HG03175 (cell line): ENCODE results near the gene C1orf52.
A peak's percentile ranks its signal among the peaks of the same experiment; 100 is the strongest.

Source experiments
- ATAC-seq: cut with Tn5 transposase; IDR thresholded peaks from one replicate; pipeline ENCODE4 v1.9.1; 2021; ENCODE audit warnings: mild to moderate bottlenecking, moderate library complexity; ENCODE audit not compliant: unreplicated experiment

Gene C1orf52

DNA sequence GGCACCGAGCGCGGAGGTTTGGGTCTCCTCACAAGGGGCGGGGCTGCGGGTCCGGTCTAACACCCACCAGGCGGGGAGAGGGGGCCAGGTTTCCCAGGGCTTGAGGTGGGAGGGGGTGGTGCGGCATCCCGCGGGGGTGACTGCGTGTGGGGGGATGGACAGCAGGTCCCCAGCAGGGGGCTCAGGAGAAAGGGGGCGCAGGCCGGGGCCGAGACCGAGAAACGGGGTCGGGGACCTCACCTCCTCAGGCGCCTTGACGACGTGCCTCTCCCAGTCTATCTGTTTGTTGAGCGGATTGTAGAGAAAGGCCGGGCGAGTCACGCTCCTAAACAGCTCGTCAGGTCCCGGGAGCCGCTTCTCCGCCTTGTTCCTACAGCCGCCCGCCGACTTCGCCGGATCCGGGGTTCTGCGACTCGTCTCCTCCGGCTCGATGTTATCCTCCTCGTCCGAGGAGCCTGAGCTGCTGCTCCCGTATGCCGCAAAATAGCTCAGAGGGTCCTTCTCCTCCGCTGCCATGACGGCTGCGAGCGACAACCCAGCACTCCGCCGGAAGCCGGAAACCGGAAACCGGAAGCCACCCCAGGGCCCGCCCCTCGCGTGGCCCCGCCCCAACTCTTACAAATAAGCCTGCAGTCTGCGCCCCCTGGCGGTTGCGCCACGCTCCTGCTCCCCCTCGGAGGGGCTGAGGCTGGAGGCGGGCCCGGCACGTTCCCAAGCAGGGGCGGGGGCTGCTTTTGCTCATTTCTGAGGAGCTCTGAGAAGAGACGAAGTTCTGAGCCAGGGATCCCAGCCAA lies at the start of gene C1orf52:
Gene C1orf52 (minus strand): TSS at position 545 of the 794 bp plus-strand sequence. CDS start 29 bp downstream, at position 516.
- peak; percentile 96 for ATAC-seq

DNA sequence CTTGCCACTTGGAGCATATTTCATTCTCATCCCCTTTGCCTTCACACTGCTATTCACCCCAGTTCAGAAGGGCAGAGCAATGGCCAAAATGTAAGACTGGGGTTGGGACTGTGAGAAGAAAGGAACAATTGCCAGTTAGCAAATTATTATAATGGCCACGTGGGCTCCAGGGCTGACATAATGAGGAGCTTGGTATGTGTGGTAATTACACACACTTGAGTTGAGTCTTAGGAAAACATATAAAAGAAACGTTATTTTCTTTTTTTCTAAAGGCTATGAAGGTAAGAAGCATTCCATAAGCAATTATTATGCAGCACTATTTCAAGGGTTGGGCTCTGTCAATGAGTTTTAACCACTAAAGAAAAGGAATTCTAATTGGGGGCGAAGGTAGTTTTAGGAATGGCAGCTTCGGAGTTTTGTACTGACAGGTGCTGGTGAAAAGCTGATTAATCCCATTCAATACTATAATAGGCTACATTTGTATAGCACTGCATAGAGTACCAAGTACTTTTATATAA lies 49.4 kb upstream of the C1orf52 start:
- no peak for ATAC-seq

DNA sequence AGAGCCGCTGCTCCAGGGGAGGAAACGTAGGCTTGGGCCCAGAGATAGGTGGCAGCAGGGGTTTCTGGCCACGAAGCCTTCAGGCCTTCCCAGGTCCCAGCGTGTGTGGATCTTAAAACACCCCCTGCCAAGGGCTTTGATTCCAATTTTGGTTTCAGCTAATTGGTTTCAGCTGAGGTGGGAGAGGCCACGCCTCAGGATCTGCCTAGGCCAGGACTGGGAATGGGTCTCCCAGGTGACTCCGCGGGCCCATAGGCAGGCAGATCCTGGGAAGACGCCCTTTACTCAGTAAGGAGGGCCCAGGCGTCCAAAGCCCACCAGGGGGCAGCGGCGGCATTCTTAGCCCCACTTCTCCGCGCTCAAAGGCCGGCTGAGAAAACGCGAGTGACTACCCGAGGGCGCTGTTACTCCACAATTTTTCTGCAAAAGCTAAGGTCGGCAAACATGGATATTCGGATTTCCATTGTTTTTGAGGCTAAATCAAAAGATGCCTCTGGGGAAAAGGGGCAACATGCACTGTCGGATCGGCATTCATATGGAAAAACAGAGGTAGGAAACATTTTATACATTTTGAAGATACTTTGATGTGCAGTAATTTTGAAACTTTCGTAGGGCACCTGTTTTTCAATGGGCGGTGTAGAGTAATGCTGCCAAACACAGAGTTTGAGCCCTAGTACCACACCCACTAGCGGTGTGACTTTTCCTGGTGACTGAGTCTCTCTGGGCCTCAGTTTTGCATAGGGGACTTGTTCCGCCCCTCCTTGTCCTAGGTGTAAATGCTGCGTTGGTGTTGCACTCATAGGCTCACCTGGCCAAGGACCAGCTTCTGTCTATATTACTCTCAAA lies 48.7 kb upstream of the C1orf52 start:
- peak; percentile 86 for ATAC-seq

DNA sequence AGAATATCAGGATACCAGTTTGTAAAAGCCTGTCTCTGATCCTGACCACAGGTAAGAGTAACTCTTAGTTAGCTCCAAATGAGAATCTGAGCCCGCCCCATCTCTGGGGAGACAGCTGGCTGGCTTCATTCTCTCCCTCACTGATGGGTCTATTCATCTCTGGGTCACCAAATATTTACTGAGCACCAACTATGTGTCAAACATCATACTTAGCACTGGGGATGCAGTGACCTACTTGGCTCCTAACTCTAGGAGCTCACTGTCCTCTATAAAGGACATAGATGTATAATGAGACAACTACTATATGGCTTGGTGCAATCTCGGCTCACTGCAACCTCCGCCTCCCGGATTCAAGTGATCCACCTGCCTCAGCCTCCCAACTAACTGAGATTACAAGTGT lies 46.8 kb upstream of the C1orf52 start:
- no peak for ATAC-seq

DNA sequence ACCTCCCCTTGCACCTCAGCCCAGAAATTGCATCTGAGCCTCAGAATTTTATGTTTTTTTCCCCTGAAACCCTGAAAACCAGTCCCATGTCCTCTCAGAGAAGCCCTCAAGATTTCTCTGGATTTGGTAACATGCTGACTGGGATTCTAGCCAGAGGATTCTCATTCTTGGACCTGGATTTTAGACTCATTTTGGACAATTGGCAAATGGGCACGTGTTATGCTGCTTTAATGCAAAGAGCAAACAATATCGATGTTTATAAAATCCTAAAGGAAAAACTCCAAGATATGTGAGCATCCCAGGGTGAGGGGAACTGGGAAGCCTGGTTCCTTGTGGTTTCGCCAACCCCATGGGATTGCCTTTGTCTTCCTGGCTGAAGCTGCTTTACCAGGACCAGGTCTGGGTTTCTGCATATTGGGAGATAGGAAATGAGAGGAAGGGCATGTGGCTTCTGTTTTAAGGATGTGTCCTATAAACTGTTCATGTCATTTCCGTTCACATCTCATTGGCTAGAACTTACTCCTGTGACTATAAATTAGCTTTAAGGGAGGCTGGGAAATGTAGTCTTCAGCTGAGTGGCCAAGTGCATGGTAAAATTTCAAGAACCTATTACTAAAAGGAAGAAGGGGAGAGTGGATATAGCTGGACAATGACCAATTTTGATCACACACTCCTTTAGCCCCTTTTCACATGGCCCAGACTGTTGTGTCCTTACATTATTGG lies 44.1 kb upstream of the C1orf52 start:
- peak; percentile 39 for ATAC-seq

DNA sequence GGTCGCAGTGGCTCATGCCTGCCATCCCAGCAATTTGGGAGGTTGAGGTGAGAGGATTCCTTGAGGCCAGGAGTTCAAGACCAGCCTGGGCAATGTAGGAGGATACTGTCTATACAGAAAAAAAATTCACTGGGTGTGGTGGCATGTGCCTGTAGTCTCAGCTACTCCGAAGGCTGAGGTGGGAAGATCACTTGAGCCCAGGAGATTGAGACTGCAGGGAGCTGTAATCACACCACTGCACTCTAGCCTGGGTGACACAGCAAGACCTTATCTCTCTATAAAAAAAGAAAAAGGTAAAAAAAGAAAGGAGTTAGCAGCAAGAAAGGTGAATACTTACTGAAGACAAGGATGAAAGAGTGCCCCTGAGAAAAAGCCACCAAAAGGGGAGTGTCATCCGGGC lies 40.7 kb upstream of the C1orf52 start:
- no peak for ATAC-seq

DNA sequence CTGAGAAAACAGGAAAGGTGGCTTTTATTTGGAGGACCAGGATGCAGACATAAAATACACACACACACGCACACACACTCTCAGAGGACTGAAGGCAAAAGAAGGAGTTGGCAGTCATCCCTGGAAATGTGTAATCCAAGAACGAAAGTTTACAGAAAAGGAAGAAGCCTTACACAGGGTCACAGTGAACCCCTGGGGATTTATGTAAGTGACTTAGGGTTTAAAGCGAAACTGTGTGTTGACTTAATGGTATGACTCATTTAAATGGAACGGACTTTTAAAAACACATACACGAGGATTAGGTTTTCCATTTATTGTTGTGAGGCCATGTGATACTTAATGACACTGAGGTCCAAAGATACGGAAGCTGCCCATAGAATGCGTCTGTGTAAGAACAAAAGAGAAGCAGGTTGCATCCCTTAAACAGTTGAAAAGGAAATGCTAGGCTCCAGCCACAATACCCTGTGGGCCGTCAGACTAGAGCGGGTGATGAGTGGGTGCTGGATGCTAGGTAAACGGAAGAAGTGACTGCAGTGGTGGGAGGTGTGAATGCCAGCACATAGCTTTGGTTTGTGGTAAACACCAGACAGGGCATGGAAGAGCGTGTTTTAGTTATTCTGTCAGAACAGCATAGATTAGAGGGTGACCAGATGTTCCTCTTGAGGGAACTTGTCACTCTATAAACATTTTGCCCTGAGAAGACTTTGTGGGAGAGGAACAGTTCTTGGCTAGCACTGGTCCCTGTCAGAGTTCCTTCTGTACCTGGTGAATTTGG lies 38.6 kb upstream of the C1orf52 start:
- peak; percentile 98 for ATAC-seq

DNA sequence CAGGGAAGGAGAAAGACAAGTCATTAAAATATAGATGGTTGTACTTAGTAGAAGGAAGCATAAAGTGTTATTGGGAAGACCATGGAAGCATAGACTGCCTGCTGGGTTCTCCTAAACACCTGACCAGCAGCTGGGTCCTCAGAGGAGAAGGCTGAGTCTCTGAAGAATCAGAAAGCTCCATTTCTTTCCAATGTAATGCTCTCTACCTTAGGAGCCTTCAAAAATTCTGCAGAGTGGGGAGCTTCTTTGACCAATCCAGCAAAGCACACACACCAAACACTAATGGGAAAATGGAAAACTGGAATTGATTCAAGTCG lies 38.0 kb upstream of the C1orf52 start:
- ATAC-seq = no peak

DNA sequence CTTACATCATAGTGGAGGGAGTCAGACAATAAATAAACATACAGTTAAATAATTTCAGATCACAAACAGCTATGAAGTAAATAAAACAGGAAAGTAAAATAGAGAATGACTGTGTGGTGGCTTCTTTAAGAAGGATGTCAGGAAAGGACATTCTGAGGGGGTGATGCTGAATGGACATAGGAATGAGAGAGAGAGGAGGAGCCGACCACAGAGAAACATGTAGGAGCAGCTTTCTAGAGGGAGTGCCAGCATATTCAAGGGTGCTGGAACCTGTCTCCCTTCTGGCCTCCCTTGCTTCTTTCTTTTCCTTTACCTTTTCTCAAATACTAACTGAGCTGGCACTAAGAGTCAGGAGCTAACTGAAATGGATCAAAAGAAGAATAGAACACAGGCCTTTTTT lies 37.5 kb upstream of the C1orf52 start:
- no peak for ATAC-seq

DNA sequence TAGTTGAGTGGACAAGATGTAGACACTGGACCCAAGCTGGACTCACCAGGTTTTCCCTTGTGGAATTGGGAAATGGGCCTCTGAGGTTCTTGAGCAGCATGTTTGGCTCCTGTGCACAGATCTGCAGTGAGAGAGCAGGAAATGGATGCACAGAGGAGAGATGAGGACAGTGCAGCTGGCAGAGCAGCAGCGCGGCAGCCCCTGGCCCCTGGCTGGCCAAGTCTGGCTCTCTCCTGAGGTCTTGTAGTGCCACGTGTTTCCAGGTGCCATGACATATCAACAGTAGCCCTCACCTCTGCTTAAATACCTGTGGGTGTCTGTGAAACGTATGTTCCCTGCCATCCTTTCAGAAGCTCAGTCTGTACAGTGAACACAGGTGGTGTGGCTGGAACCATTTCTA lies 36.2 kb upstream of the C1orf52 start:
- ATAC-seq = no peak

DNA sequence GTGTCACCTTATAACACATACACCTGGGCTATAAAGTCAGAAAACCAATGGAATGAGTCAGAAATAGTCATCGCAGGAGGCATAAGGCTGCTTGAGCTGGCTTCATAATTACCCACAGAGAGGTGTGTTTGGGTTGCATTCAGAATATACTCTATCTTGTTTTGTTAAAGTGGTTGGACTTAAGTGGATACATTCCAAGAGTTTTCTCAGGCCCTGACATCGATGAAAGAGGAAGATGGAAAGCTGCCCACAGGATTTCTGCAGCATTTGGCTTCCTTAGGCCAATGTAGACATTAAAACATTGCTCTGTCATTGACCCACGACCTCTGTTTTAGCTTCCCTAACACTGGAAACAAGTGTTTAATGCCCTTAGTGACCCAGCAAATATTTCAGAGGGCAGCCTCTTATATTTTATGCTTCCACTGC lies 35.6 kb upstream of the C1orf52 start:
- no peak for ATAC-seq

DNA sequence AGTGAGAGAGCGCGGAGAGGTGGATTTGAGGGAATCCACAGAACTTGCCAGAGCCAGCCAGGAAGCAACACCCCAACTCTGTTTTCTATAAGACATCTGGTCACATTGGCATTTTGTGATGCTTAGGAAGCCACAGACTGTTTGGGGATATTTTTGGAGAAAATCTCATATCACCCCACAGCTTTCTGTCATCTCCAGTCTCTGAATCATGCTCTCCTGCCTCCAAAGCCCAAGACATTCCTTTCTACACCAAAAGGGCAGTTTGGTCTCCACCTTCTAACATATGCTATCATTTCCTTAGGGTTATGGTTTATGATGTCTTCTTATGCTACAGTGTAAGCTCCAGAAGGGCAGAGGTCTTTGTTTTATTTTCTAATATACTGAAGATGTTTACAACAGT lies 31.4 kb upstream of the C1orf52 start:
- ATAC-seq = no peak

DNA sequence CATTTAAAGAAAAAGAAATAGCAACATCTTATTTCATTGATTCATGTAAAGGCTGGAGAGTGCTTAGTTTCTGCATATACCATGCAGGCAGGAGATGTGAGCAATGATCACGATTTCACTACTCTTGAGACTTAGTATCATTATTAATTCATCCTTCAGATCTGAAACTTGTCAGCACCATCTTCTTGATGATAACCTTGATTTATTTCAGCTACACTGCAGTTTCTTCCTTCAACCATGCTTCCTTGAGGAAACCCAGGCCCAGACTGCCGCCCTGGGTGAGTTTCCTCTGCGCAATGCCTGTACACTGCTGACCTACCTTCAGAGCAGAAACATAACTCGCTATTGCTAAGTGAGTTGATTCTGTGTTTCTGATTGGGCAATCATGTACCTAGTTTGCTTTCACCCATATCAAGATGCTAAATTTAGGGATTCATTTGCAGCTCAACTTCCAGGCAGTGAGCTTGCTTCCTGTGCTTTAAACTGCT lies 30.4 kb upstream of the C1orf52 start:
- no peak for ATAC-seq

DNA sequence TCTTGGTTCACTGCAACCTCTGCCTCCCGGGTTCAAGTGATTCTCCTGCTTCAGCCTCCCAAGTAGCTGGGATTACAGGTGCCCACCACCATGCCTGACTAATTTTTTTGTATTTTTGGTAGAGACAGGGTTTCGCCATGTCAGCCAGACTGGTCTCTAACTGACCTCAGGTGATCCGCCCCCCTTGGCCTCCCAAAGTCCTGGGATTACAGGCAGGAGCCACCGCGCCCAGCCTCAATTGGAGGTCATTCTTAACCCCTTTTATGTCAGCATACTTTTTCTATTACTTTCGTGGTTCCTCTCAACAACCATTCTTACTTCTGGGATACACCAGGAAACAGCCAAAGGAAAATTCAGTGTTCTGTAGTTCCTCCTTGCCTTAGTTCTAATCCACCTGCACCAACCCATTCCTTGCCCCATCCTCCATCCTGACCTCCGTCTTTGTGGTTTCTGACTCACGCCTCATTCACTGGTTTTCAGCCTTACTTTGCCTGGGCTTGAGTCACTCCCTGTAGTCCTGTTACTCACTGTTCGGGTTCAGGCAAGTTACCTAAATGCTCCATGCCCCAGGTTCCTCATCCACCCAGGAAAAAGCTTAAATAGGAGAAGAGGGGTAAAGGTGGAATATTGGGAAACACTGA lies 29.9 kb upstream of the C1orf52 start:
- no peak for ATAC-seq

DNA sequence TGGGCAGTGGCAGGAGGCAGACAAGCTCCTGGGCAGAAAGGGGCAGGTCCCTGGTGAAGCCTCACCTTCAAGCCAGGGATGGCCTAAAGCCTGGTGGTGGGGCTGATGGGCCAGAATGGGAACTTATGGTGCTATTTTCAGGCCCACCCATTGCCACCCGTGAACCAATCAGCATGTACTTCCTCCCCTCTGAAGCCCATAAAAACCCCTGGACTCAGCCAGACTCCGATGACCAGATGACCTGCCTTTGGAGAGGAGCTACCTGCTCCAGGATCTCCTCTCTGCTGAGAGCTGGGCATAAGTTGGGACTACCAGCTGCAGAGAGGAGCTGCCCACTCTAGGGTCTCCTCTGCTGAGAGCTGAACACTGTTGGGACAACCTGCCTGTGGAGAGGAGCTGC lies 24.7 kb upstream of the C1orf52 start:
- no peak for ATAC-seq

DNA sequence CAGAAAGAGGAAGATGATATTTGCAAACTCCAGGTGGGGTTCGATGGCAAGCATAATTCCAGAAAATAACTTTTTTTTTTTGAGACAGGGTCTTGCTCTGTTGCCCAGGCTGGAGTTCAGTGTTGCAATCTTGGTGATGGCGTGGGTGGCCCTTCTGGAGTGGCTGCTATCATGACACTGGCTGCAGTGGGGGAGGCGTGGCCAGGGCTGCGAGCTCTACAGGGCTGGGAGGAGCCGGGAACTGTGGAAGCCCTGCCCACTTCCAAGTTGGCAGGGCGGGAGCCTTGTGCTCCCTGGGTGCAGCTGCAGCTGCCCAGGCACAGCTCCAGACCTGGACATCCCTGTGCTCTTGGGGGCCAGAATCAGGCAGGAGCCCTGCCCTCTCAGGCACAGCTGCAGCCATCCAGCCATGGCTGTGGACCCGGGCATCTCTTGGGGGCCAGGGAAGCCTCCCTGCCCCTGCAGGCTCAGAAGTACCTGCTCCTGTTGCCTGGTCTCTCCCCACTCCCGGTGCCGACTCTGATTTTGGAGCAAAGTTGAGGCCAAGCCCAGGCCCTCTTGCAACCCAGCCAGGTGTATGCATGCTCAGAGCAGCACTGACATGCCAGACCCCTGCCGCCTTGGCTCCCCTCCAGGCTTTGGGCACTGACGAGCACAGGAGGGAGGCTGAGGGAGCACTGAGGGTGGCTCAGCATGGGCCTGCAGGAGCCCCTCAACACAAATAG lies 24.2 kb upstream of the C1orf52 start:
- no peak for ATAC-seq

DNA sequence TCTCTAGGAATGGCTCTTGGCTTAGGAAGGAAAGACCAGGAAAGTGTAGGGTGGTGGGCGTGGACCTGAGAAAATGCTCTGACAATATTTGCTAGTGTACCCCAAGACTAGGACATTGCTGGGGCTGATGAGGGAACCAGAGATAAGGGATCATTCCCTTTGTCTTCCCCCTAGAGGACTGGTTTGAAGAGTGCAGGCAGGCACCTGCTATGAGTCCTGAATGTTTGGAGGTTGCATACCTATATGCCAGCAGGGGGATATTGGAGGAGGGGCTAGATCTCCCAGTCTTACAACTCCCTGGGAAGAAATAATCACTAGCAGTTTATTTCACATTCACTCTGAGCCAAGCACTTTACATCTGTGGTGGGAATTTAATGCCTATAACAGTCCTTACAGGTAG lies 23.0 kb upstream of the C1orf52 start:
- ATAC-seq = peak; percentile 44

DNA sequence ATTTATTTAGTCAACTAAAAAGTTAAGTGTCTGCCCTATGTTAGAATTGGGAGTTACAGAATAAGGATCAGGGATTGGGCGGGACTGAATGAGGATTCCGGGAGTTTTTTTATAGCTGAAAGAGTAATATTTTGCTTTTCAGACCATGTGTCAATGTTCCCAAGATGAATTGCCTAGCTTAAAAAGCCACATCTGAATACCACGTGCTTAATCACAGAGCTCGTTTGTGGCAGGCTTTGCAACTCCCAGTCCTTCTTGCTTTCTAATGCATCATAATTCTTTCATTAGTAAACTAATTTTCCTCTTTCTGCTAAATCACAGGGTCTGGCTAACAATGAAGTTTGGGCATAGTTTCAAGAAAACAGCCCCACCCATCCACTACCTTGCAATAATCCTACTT lies 21.2 kb upstream of the C1orf52 start:
- ATAC-seq = no peak

DNA sequence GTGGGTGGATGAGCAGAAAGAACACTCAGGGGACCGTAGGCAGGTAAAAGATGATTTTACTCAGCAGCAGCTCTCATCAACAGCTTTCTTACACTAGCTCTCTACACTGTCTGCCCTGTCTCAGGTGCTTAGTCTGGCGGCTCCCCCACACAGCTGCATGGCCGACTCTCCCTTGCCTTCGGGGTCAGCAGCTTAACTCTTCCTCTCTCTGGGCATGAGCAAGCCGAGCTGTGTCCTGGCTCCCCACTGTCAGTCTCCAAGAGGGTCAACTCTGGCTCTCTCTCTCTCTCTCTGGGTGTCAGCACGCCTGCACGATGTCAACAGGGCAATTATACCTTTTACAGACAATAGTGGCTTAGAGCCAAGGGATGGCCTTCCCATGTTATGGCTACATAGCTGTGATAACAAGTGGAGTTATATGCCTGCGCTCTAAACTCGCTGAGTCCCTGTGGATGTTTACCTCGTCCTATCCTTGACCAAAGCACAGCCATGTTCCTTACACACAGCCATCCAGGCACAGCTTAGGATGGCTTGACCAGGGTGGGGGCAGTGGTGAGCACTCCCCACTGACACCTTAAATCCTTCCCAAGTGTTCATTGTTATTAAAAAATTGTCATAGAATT lies 20.1 kb upstream of the C1orf52 start:
- no peak for ATAC-seq
